ENCODE results near the gene P3H2. TPM values are rescaled to one million over a fixed set of nuclear protein-coding genes. Genes with fewer than 3 reads are reported as not detected.
"Not testable (repeated sequence)": the region's sequence is repeated elsewhere in the genome, so short reads cannot be mapped to it uniquely, and the experiment has no call there.

P3H2 gene, protein sequence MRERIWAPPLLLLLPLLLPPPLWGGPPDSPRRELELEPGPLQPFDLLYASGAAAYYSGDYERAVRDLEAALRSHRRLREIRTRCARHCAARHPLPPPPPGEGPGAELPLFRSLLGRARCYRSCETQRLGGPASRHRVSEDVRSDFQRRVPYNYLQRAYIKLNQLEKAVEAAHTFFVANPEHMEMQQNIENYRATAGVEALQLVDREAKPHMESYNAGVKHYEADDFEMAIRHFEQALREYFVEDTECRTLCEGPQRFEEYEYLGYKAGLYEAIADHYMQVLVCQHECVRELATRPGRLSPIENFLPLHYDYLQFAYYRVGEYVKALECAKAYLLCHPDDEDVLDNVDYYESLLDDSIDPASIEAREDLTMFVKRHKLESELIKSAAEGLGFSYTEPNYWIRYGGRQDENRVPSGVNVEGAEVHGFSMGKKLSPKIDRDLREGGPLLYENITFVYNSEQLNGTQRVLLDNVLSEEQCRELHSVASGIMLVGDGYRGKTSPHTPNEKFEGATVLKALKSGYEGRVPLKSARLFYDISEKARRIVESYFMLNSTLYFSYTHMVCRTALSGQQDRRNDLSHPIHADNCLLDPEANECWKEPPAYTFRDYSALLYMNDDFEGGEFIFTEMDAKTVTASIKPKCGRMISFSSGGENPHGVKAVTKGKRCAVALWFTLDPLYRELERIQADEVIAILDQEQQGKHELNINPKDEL
- total RNA-seq = not detected

DNA sequence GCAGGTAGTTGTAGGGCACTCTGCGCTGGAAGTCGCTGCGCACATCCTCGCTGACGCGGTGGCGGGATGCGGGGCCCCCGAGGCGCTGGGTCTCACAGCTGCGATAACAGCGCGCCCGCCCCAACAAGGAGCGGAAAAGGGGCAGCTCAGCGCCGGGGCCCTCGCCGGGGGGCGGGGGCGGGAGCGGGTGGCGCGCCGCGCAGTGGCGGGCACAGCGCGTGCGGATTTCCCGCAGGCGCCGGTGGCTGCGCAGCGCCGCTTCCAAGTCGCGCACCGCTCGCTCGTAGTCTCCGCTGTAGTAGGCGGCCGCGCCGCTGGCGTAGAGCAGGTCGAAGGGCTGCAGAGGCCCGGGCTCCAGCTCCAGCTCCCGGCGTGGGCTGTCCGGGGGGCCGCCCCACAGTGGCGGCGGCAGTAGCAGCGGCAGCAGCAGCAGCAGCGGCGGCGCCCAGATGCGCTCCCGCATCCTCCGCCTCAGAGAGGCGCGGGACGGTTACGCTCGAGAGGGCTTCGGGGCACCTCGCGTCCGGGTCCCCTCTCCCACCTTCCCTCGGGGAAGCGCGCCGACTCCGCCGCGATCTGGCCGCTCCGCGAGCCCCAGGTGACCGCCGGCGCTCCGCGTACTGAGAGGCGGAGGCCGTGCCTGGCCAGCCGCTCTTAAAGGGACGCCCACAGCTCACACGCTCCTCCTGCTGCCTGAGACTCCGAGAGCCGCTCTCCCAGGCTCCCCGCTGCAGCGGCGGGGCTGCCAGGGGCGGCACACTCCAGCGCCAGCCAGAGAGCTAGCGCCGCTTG is at the start of gene P3H2:
Gene P3H2 (minus strand): TSS at position 629 of the 792 bp plus-strand sequence. CDS start 166 bp downstream, at position 463.
- Mint-ChIP-seq H3K9me3 (no peaks in the 10 kb centered on the region), H3K27me3 (ENCODE audit: low read depth) (peaks cover 53% of the 10 kb centered on the region), H3K4me3 (peak within 1 kb of the TSS; percentile 56), H3K4me1 (ENCODE audit: low read depth) (peaks cover 6% of the 10 kb centered on the region), H3K36me3 (ENCODE audit: low read depth) (no peaks in the 10 kb centered on the region), H3K27ac (no peak within 1 kb of the TSS)
- peak; percentile 40 for DNase-seq
- intact Hi-C loops (cut with micrococcal nuclease) = no loop called here
- CTCF ChIA-PET = interaction anchor here (1.0 to 1.2 kb wide), 2 partner anchors 154 to 159 kb away, joined by 4 to 5 read pairs; no protein-coding TSS in a partner anchor

DNA sequence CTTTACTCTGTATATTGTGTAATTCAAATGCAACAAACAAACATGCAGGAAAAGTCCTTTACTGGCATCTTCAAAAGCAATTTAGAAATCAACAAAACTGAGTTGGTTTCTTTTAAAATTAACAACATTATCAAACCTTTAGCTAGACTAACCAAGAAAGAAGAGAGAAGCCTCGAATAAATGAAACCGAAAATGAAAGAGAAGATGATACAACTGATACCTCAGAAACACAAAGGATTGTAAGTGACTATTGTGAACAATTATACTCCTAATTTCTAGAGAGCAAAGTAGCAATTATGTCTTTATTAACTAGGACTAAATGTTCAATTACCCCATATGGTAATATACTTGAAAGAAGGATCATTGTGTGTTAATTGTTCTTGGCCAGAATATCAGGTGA is 49.2 kb upstream of the P3H2 start:
- Mint-ChIP-seq H3K9me3 (no peaks in the 10 kb centered on the region), H3K27me3 (ENCODE audit: low read depth) (peaks cover 2% of the 10 kb centered on the region), H3K4me1 (ENCODE audit: low read depth) (peaks cover 8% of the 10 kb centered on the region), H3K36me3 (ENCODE audit: low read depth) (no peaks in the 10 kb centered on the region), H3K27ac (no peak overlapping the region), H3K4me3 (no peak overlapping the region)
- CTCF ChIA-PET = no interaction called here
- intact Hi-C loops (cut with micrococcal nuclease) = no loop called here
- DNase-seq = no peak

DNA sequence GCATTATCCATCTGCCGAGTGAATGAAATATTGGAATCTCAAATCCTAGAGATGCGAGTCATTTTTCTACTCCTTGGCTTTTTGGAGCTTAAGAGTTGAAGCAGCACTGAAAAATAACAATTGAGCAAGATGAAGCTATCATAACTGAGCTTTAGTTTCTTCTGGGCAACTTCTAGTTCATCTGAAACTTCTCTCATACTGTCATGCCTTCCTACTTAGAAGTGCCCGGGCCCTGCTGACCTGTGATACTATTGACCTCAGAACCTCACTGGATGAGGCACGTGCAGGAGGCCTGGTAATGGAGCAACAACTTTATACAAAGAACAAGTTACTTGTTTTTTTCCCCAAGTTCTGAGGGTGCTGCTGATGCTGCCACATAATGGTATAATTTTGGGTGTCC is 48.5 kb upstream of the P3H2 start:
- Mint-ChIP-seq H3K27me3 (ENCODE audit: low read depth) (peaks cover 2% of the 10 kb centered on the region), H3K4me3 (no peak overlapping the region), H3K27ac (no peak overlapping the region), H3K36me3 (ENCODE audit: low read depth) (no peaks in the 10 kb centered on the region), H3K4me1 (ENCODE audit: low read depth) (peaks cover 8% of the 10 kb centered on the region), H3K9me3 (no peaks in the 10 kb centered on the region)
- CTCF ChIA-PET = interaction anchor here (1.0 kb wide), 1 partner anchor 208 kb away, joined by 3 read pairs; no protein-coding TSS in a partner anchor
- no peak for DNase-seq
- intact Hi-C loops (cut with micrococcal nuclease) = no loop called here

DNA sequence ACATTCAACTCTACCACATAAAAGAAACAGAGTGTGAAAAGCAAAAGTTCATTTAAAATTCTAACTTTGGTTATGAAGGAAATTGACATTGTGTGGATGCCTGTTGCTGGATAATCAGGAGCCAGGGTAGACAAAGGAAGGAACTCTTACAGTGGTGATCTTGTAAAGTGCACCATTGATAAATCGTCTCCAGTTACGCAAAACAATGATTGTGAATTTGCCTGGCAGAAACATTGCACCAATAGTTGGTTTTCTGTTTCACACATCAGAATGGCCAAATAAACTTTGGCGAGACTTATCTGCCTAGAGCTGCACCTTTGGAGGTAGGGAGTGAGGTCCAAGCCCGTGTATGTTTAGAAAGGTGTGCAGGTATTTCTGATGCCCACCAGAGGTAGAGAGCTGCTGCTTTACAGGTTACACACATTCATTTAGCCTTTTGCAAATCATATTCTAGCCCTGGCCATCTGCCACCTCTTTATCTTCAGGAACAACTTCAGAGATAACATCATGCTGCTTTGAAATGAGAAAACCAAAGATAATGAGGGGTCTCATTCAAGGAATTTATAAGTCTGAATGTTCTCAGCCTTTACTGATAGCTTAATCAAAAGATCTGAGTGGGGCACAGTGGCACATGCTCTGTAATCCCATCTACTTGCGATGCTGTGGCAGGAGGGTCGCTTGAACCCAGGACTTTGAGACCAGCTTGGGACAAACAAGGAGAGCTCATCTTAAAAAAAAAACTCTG is 47.4 kb upstream of the P3H2 start:
- intact Hi-C loops (cut with micrococcal nuclease) = no loop called here
- DNase-seq = no peak
- H3K4me3 Mint-ChIP-seq = no peak overlapping the region
- CTCF ChIA-PET = interaction anchor here (1.0 kb wide), 1 partner anchor 207 kb away, joined by 3 read pairs; no protein-coding TSS in a partner anchor
- H3K27me3 Mint-ChIP-seq (ENCODE audit: low read depth) = peaks cover 2% of the 10 kb centered on the region
- H3K9me3 Mint-ChIP-seq = no peaks in the 10 kb centered on the region
- no peak overlapping the region for H3K27ac Mint-ChIP-seq
- peaks cover 8% of the 10 kb centered on the region for H3K4me1 Mint-ChIP-seq (ENCODE audit: low read depth)
- no peaks in the 10 kb centered on the region for H3K36me3 Mint-ChIP-seq (ENCODE audit: low read depth)

DNA sequence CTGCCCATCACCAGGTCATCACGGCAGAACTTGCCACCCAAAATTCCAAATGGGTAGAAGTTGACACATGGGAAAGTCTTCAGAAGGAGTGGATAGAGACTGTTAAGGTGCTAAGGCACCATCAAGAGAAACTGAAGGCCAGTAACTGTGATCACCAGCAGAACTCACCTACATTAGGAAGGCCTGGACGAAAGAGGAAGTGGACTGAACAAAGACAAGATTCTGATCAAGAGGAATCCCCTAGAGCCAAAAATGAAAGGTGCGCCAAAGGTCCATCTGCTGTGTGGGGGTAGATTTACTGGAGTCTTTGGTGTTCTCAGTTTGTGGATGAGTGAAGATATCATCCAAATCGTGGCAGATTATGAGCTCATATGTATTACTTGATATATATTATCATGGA is 46.3 kb upstream of the P3H2 start:
- H3K27ac Mint-ChIP-seq = no peak overlapping the region
- H3K4me1 Mint-ChIP-seq (ENCODE audit: low read depth) = peaks cover 8% of the 10 kb centered on the region
- no peak overlapping the region for H3K4me3 Mint-ChIP-seq
- H3K9me3 Mint-ChIP-seq = peaks cover 6% of the 10 kb centered on the region
- DNase-seq = no peak
- peaks cover under 1% of the 10 kb centered on the region for H3K27me3 Mint-ChIP-seq (ENCODE audit: low read depth)
- CTCF ChIA-PET = no interaction called here
- intact Hi-C loops (cut with micrococcal nuclease) = no loop called here
- no peaks in the 10 kb centered on the region for H3K36me3 Mint-ChIP-seq (ENCODE audit: low read depth)

DNA sequence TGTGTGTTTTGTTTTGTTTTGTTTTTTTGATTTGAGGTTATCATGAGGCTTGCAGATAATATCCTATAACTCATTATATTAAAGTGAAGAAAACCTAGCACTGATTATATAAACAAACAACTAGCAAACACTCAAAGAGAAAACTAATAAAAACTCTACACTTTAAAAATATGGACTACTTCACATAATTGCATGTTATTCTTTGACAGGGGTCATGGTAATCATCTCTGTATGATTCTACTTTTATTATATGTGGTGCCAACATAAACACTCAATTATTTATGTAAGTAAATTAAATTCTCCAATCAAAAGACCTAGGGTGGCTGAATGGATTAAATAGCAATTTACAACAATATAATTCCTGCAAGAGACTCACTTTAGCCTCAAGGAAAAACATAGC is 44.6 kb upstream of the P3H2 start:
- no peak overlapping the region for H3K27ac Mint-ChIP-seq
- H3K4me3 Mint-ChIP-seq = no peak overlapping the region
- peaks cover 6% of the 10 kb centered on the region for H3K9me3 Mint-ChIP-seq
- intact Hi-C loops (cut with micrococcal nuclease) = no loop called here
- H3K36me3 Mint-ChIP-seq (ENCODE audit: low read depth) = no peaks in the 10 kb centered on the region
- CTCF ChIA-PET = no interaction called here
- peaks cover 8% of the 10 kb centered on the region for H3K4me1 Mint-ChIP-seq (ENCODE audit: low read depth)
- no peak for DNase-seq
- no peaks in the 10 kb centered on the region for H3K27me3 Mint-ChIP-seq (ENCODE audit: low read depth)

DNA sequence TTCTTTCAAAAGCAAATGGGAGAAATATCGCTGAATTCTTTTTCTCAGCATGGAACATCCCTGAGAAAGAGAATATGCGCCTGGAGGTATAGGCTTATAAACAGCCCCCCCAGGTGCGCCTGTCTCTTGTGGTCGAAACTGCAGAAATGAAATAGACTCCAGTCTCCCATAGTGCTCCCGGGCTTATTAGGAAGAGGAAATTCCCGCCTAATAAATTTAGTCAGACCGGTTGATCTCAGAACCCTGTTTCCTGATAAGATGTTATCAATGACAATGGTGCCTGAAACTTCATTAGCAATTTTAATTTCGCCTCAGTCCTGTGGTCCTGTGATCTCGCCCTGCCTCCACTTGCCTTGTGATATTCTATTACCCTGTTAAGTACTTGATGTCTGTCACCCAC is 41.3 kb upstream of the P3H2 start:
- H3K36me3 Mint-ChIP-seq (ENCODE audit: low read depth); H3K4me3 Mint-ChIP-seq; H3K27ac Mint-ChIP-seq; H3K9me3 Mint-ChIP-seq; DNase-seq; H3K4me1 Mint-ChIP-seq (ENCODE audit: low read depth); H3K27me3 Mint-ChIP-seq (ENCODE audit: low read depth); intact Hi-C loops (cut with micrococcal nuclease); CTCF ChIA-PET: not testable (repeated sequence)

DNA sequence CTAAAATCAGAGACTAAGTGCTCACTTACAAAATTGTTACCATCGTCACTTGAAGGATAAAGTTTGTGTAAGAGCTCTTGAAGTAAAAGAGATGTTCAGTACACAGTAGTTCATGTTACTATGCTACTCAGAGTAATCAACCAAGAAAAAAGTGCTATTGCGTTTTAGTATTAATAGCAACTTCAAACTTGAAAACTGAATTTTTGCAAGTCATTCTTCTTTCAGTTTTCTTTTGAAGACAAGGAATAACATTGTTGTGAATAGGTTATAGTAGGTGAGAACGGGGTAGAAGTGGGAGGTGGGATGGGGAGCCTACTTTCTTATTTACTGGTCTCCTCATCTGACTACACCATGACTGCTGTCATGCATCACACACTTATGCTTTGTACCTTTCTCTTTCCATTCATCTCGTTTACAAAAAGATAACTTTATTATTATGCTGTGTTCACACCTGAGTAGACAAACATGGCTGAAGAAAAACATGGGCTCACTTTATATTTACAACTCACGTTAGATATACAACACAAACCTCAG is 39.3 kb upstream of the P3H2 start:
- DNase-seq = no peak
- Mint-ChIP-seq H3K36me3 (ENCODE audit: low read depth) (no peaks in the 10 kb centered on the region), H3K9me3 (peaks cover 6% of the 10 kb centered on the region), H3K27ac (no peak overlapping the region), H3K4me3 (no peak overlapping the region), H3K4me1 (ENCODE audit: low read depth) (no peaks in the 10 kb centered on the region), H3K27me3 (ENCODE audit: low read depth) (no peaks in the 10 kb centered on the region)
- CTCF ChIA-PET = no interaction called here
- intact Hi-C loops (cut with micrococcal nuclease) = no loop called here

DNA sequence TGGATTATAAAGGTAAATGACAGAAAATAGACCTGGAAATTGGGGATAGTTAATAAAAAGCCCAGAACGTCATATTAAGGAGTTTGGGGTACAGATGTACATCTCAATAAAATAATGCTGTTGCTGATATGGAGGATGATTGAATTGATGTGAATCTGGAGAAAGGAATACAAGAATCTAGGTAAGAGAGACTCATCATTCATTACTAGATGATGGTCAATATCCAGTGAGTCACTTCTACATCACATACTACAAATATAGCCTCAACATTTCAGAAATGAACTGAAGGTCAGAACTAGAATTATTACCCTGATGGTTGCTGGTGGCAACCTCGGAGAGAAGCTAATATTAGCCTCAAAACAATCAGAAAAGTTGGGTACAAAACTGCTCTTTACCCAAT is 37.6 kb upstream of the P3H2 start:
- CTCF ChIA-PET = no interaction called here
- H3K4me1 Mint-ChIP-seq (ENCODE audit: low read depth) = no peaks in the 10 kb centered on the region
- H3K27ac Mint-ChIP-seq = no peak overlapping the region
- peaks cover 6% of the 10 kb centered on the region for H3K9me3 Mint-ChIP-seq
- DNase-seq = no peak
- H3K36me3 Mint-ChIP-seq (ENCODE audit: low read depth) = no peaks in the 10 kb centered on the region
- no peak overlapping the region for H3K4me3 Mint-ChIP-seq
- no peaks in the 10 kb centered on the region for H3K27me3 Mint-ChIP-seq (ENCODE audit: low read depth)
- intact Hi-C loops (cut with micrococcal nuclease) = no loop called here

DNA sequence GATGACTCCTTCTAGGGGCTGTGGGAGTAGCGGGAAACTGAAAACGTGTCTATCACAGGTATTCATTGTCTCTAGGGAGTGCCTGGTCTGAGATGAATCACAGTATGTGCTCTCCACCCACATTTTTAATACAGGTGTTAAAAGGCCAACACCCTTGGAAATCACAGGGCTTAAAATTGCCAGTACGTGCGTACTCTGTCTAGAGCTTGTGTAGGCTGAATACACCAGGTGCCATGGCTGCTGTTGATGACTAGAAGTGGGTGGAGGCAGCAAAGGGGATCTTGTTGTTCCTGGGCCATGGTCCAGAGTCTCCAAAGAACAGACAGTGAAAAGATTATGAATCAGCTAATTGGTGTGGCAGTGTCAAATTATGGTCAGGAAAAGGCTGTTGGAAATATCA is 35.1 kb upstream of the P3H2 start:
- Mint-ChIP-seq H3K27ac (no peak overlapping the region), H3K4me1 (ENCODE audit: low read depth) (no peaks in the 10 kb centered on the region), H3K4me3 (no peak overlapping the region), H3K9me3 (no peaks in the 10 kb centered on the region), H3K36me3 (ENCODE audit: low read depth) (no peaks in the 10 kb centered on the region), H3K27me3 (ENCODE audit: low read depth) (no peaks in the 10 kb centered on the region)
- DNase-seq = no peak
- CTCF ChIA-PET = no interaction called here
- intact Hi-C loops (cut with micrococcal nuclease) = no loop called here

DNA sequence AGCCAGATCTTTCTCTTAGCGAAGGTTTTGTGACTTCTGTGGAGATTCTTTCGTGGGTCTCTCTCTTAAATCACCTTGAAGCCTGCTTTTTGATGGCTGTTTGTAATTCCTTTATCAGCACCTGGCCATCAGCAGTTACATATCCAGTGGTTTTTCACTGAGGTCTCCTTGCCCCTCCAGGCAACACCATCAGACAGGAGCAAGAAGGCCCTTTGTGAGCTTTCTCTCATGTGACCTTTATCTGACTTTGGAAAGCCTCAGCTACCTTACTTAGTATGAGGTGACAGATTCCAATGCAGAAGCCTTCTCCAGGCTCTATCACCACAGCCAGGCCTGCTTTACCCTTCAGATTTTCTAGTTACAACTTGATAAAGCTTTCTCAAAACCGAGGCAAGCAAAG is 30.0 kb upstream of the P3H2 start:
- Mint-ChIP-seq H3K4me1 (ENCODE audit: low read depth) (no peaks in the 10 kb centered on the region), H3K4me3 (no peak overlapping the region), H3K36me3 (ENCODE audit: low read depth) (no peaks in the 10 kb centered on the region), H3K9me3 (no peaks in the 10 kb centered on the region), H3K27ac (no peak overlapping the region), H3K27me3 (ENCODE audit: low read depth) (peaks cover 3% of the 10 kb centered on the region)
- CTCF ChIA-PET = no interaction called here
- intact Hi-C loops (cut with micrococcal nuclease) = no loop called here
- DNase-seq = no peak

All from activated naive CD4-positive, alpha-beta T cell treated with anti-CD3 and anti-CD28 coated beads for 36 hours (primary cell).